Activated naive CD8-positive, alpha-beta T cell treated with anti-CD3 and anti-CD28 coated beads, Interleukin-2, amount 50 U/mL, for 24 hours (primary cell): ENCODE results near the gene LRRC9.
"Not testable (repeated sequence)": the region's sequence is repeated elsewhere in the genome, so short reads cannot be mapped to it uniquely, and the experiment has no call there.

Experiments used
- ATAC-seq: fragments of 150-1000 bp; cut with Tn5 transposase; one replicate; pipeline ENCODE4 v1.10.0; 2021
- DNase-seq: peaks from one replicate; pipeline ENCODE4 v3.0.0; 2021
- H3K27ac Mint-ChIP-seq: one replicate; pipeline ENCODE4 v1.8.0; 2021; ENCODE audit warnings: mild to moderate bottlenecking, mixed read lengths
- H3K27me3 Mint-ChIP-seq: one replicate; pipeline ENCODE4 v1.8.0; 2021; ENCODE audit warnings: mixed read lengths
- H3K36me3 Mint-ChIP-seq: one replicate; pipeline ENCODE4 v1.8.0; 2021; ENCODE audit warnings: low read depth, mixed read lengths
- H3K4me1 Mint-ChIP-seq: one replicate; pipeline ENCODE4 v1.8.0; 2021; ENCODE audit warnings: mixed read lengths
- H3K4me3 Mint-ChIP-seq: one replicate; pipeline ENCODE4 v1.8.0; 2021; ENCODE audit warnings: mild to moderate bottlenecking, moderate library complexity, mixed read lengths
- H3K9me3 Mint-ChIP-seq: one replicate; pipeline ENCODE4 v1.8.0; 2021; ENCODE audit warnings: mixed read lengths

LRRC9 gene

DNA sequence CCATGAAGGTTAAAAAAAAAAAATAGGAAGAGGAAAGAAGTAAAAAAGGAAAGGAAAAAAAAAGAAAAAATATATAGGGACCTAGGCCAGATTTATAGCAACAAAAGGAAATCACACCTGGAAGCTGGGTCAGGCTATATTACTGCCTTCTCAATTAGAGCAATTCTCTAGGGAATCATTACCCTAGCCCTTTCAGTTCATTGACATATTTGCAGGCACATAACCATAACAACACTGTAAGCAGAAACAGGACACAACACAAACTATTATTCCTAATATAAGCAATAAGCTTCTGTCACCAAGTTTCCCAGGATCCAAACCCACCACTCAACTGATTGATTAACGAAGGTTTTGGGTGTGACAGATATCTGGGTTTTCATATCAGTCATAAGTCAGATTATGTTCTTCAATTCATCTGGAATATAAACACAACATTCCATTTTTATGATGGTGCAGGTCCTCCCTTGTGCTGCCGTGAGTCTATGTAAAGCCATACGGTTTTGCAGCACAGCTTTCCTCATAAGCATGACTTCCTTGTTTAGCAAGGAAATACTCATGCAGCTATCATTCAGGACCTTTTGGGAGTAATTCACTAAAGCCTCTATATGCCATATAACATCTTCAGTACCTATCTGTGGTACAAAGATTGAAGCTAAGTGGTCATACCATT is 176.0 kb downstream of the LRRC9 start:
- DNase-seq (no peak), ATAC-seq (no peak)
- Mint-ChIP-seq H3K4me1 (peaks cover 53% of the 10 kb centered on the region), H3K27me3 (no peaks in the 10 kb centered on the region), H3K27ac (no peak overlapping the region), H3K36me3 (peaks cover 33% of the 10 kb centered on the region), H3K9me3 (no peaks in the 10 kb centered on the region), H3K4me3 (no peak overlapping the region)

DNA sequence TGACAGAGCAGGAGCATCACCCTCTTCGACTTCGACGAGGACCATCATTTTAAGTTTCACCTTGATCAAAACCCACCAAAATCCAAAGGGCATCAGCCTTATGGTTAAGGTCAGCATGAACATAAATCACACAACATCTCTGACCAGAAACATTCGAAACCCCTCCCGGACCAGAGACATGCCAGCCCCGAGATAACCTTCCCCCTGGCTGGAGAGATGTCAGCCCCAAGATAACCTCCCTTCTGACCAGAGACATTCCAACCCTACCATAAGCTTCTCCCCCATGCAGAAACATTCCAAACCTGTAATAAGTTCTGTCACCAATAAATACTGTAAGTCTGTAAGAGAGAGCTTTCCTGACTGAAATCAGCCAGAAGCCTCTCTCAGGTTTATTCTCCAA is 178.0 kb downstream of the LRRC9 start:
- peaks cover 58% of the 10 kb centered on the region for H3K4me1 Mint-ChIP-seq

GRCh38 chr14:60099855-60100254 is 179.9 kb downstream of the LRRC9 start:
- peaks cover 47% of the 10 kb centered on the region for H3K4me1 Mint-ChIP-seq
- H3K27me3 Mint-ChIP-seq, DNase-seq, H3K4me3 Mint-ChIP-seq, ATAC-seq, H3K9me3 Mint-ChIP-seq: not testable (repeated sequence)
- peaks cover 36% of the 10 kb centered on the region for H3K36me3 Mint-ChIP-seq
- peak overlapping the region; percentile 30 for H3K27ac Mint-ChIP-seq

More for the DNA sequence above, 178.0 kb downstream of the LRRC9 start:
- Mint-ChIP-seq H3K36me3 (peaks cover 36% of the 10 kb centered on the region), H3K27ac (no peak overlapping the region), H3K9me3 (no peaks in the 10 kb centered on the region), H3K4me3 (no peak overlapping the region), H3K27me3 (no peaks in the 10 kb centered on the region)
- DNase-seq (no peak), ATAC-seq (no peak)

- ATAC-seq, result no peak
- H3K27ac Mint-ChIP-seq, result no peak overlapping the region
- H3K36me3 Mint-ChIP-seq, result peaks cover 33% of the 10 kb centered on the region
Measured at GRCh38 chr14:60101786-60102185, 181.8 kb downstream of the LRRC9 start.

DNA sequence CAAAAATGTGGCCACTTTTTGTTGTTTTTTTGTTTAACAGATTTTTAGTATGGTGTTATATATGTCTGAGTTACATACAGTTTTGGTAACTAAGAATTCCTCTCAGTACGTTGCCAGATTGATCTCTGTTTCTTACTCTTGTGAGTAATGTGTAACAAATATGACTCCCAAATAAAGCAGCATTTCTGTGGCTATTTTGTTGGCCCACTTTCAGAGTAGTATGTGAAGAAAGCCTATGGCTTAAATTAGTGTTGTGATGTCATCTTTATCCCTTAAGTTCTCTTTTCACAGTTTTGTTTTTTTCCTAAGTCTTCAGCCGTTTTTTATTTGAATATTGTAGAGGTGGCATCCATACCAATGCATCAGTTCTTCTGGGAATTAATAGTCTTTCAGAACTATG is 182.4 kb downstream of the LRRC9 start:
- Mint-ChIP-seq H3K4me1 (peaks cover 35% of the 10 kb centered on the region), H3K36me3 (peaks cover 33% of the 10 kb centered on the region), H3K9me3 (no peaks in the 10 kb centered on the region), H3K4me3 (no peak overlapping the region), H3K27ac (no peak overlapping the region), H3K27me3 (no peaks in the 10 kb centered on the region)
- ATAC-seq (no peak), DNase-seq (no peak)

More at GRCh38 chr14:60101786-60102185, 181.8 kb downstream of the LRRC9 start:
- Mint-ChIP-seq H3K9me3 (no peaks in the 10 kb centered on the region), H3K4me3 (no peak overlapping the region), H3K27me3 (no peaks in the 10 kb centered on the region), H3K4me1 (peaks cover 35% of the 10 kb centered on the region)
- no peak for DNase-seq

GRCh38 chr14:60106339-60106738 is 186.4 kb downstream of the LRRC9 start:
- no peaks in the 10 kb centered on the region for H3K27me3 Mint-ChIP-seq
- no peak overlapping the region for H3K27ac Mint-ChIP-seq
- no peak overlapping the region for H3K4me3 Mint-ChIP-seq
- H3K9me3 Mint-ChIP-seq, result no peaks in the 10 kb centered on the region
- H3K4me1 Mint-ChIP-seq, result peaks cover 23% of the 10 kb centered on the region
- peaks cover 41% of the 10 kb centered on the region for H3K36me3 Mint-ChIP-seq
- DNase-seq, result no peak
- ATAC-seq, result no peak

DNA sequence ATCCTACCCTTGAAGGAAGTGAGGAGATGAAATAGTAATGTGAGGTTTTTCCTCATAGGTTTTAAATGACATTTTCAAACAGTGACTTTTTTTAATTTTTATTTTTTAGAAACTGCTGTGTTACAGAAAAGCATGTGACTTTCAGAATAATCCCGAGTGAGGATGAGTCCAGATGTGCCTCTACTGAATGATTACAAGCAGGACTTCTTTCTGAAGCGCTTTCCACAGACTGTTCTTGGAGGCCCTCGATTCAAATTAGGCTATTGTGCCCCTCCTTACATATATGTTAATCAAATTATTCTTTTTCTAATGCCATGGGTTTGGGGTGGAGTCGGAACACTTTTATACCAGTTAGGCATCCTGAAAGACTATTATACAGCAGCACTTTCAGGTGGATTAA is 187.5 kb downstream of the LRRC9 start:
- DNase-seq, result no peak
- no peak for ATAC-seq
- Mint-ChIP-seq H3K27ac (no peak overlapping the region), H3K9me3 (no peaks in the 10 kb centered on the region), H3K4me3 (no peak overlapping the region), H3K4me1 (peaks cover 20% of the 10 kb centered on the region), H3K36me3 (peaks cover 40% of the 10 kb centered on the region), H3K27me3 (no peaks in the 10 kb centered on the region)

DNA sequence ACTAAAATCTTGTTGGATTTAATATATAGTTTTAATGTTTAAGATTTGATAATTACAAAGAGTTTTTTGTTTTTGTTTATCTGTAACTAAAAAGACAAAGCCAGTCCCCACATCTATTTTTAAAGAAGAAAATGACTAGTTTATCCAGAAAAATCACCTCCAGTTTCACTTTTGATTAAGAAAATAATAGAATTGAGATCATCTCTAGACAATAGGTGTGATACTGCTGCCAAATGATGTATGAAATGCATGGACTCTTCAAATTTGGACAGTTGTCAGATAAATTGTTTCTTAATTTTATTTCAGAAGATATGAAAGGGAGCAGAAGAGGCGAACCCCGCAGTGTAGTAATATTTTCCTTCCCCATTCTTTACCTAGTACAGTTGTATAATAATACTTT is 191.8 kb downstream of the LRRC9 start:
- no peaks in the 10 kb centered on the region for H3K9me3 Mint-ChIP-seq
- no peak for DNase-seq
- H3K36me3 Mint-ChIP-seq, result peaks cover 47% of the 10 kb centered on the region
- ATAC-seq, result no peak
- H3K27ac Mint-ChIP-seq, result no peak overlapping the region
- no peak overlapping the region for H3K4me3 Mint-ChIP-seq
- H3K27me3 Mint-ChIP-seq, result no peaks in the 10 kb centered on the region
- peaks cover 11% of the 10 kb centered on the region for H3K4me1 Mint-ChIP-seq
